Gastrocnemius medialis (tissue), 4 donors: ENCODE data around the gene NAGA. TPM values are rescaled to one million over a fixed set of nuclear protein-coding genes. Genes with fewer than 3 reads are reported as not detected.
"Not testable (repeated sequence)": the region's sequence is repeated elsewhere in the genome, so short reads cannot be mapped to it uniquely, and the experiment has no call there.

ENCODE experiments used
- ATAC-seq, 2 donors: fragments of 150-250 bp; one replicate each; pipeline ENCODE4 v1.9.1; 2016
- DNase-seq, 2 donors: peaks; one replicate each; pipeline ENCODE4 v3.0.0-alpha.2; 2019
- H3K27ac ChIP-seq, 4 donors: fragments of 200-600 bp; sonication (generic); 1 replicate in 1 of 4; 2 replicates in 3 of 4; pipeline ENCODE4 v1.5.1; 2016 to 2018; ENCODE audit warnings: mild to moderate bottlenecking in 2 of 4, moderate library complexity in 1 of 4
- H3K27me3 ChIP-seq, 3 donors: fragments of 200-600 bp; sonication (generic) in 2 of 3; 1 replicate in 1 of 3; 2 replicates in 2 of 3; pipeline versions ENCODE4 v1.5.1 to v1.6.0; 2016 to 2019; ENCODE audit warnings: mild to moderate bottlenecking in 1 of 3, moderate library complexity in 1 of 3
- H3K36me3 ChIP-seq, 2 donors: fragments of 200-600 bp; sonication (generic) in 1 of 2; one replicate each; pipeline ENCODE4 v1.5.1; 2017 to 2018
- H3K4me1 ChIP-seq, 2 donors: fragments of 200-600 bp; sonication (generic) in 1 of 2; one replicate each; pipeline ENCODE4 v1.5.1; 2016 to 2017; ENCODE audit warnings: mild to moderate bottlenecking in 2 of 2
- H3K4me3 ChIP-seq, 4 donors: fragments of 200-600 bp; sonication (generic) in 3 of 4; 1 replicate in 1 of 4; 2 replicates in 3 of 4; pipeline ENCODE4 v1.5.1; 2016 to 2019; ENCODE audit warnings: mild to moderate bottlenecking in 2 of 4
- H3K9me3 ChIP-seq, 3 donors: fragments of 200-600 bp; sonication (generic) in 2 of 3; 1 replicate in 1 of 3; 2 replicates in 2 of 3; pipeline ENCODE4 v1.5.1; 2016 to 2019
- POLR2A ChIP-seq, 2 donors: fragments of 450-650 bp; IDR thresholded peaks; one replicate each; pipeline ENCODE4 v1.6.1; 2017; ENCODE audit warnings: antibody characterized with exemption in 2 of 2, mild to moderate bottlenecking in 2 of 2, moderate library complexity in 2 of 2
- in situ Hi-C, 4 donors: fragments of 200-750 bp; cut with MboI; loops; one replicate each; pipeline versions ENCODE4 v1.15.0 to v1.8.0; 2017; ENCODE audit warnings: low sequenced_read_pairs in 4 of 4
- intact Hi-C: fragments of 100-400 bp; cut with DNase I; formaldehyde crosslinking; loops from one replicate; pipeline ENCODE4 v1.15.1; 2023; ENCODE audit warnings: low total_unique reads
- total RNA-seq, 4 donors: library from RNA; depleted of rRNA; stranded (reverse); fragments of >200 nt; gene quantifications; one replicate each; pipeline versions ENCODE4 v1.1.0 to v1.2.3, GENCODE V29; 2016
- TF ChIP-seq, protein P1 (sequence below), 5 experiments: fragments of 450-650 bp in 3 of 5; fragments of 200-600 bp in 2 of 5; sonication (generic) in 2 of 5; IDR thresholded peaks in 4 of 5; conservative IDR thresholded peaks in 1 of 5; 1 replicate in 4 of 5; 2 replicates in 1 of 5; pipeline ENCODE4 v1.5.1; 2016 to 2019; ENCODE audit warnings: antibody characterized with exemption in 5 of 5, mild to moderate bottlenecking in 3 of 5, moderate library complexity in 3 of 5

Gene NAGA
- total RNA-seq, 4 donors from 2014 or later, result 8.7 to 14.1 (median 11.9) TPM

DNA sequence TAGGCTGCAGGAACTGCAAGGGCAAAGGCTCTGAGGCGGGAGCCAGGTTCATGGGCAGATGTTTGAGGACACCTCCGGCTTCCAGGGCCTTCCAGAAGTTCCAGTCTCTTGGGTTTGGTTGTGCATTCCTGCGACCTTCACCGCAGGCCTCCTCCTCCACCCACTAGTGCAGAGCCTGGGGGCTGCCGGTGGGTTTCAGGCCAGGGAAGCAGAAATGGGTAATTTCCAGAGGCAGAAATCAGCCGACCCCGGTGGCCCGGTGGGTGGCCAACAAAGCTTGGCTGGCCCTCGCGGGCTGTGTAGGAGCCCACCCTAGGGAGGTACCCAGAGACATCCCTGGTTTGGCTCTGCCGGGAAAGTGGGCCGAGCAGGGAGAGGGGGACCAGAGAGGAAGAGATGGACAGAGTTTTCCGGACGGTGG is 3.0 kb upstream of the NAGA start:
- DNase-seq, result no peak
- intact Hi-C loops (loop anchor here (5.0 to 10.0 kb wide), 2 partner anchors 294 to 979 kb away; partner anchors contain the start of gene EP300), in situ Hi-C loops (no loop called here)
- H3K27ac ChIP-seq, result peak overlapping the region; percentile 68 to 84 (median 80)
- H3K36me3 ChIP-seq, result no peaks in the 10 kb centered on the region
- peaks cover 16 to 35% of the 10 kb centered on the region in 2 donors for H3K4me1 ChIP-seq
- ATAC-seq, result no peak
- TF ChIP-seq, protein P1, sequence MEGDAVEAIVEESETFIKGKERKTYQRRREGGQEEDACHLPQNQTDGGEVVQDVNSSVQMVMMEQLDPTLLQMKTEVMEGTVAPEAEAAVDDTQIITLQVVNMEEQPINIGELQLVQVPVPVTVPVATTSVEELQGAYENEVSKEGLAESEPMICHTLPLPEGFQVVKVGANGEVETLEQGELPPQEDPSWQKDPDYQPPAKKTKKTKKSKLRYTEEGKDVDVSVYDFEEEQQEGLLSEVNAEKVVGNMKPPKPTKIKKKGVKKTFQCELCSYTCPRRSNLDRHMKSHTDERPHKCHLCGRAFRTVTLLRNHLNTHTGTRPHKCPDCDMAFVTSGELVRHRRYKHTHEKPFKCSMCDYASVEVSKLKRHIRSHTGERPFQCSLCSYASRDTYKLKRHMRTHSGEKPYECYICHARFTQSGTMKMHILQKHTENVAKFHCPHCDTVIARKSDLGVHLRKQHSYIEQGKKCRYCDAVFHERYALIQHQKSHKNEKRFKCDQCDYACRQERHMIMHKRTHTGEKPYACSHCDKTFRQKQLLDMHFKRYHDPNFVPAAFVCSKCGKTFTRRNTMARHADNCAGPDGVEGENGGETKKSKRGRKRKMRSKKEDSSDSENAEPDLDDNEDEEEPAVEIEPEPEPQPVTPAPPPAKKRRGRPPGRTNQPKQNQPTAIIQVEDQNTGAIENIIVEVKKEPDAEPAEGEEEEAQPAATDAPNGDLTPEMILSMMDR (IDR thresholded peaks at IDR 0.05 in 4 of 5, conservative IDR thresholded peaks at IDR 0.05 in 1 of 5), result no peak
- TF ChIP-seq POLR2A (IDR thresholded peaks at IDR 0.05), result no peak
- H3K27me3 ChIP-seq, result no peaks in the 10 kb centered on the region
- H3K4me3 ChIP-seq, result peak overlapping the region; percentile 57 to 75 (median 70)
- no peaks in the 10 kb centered on the region for H3K9me3 ChIP-seq

DNA sequence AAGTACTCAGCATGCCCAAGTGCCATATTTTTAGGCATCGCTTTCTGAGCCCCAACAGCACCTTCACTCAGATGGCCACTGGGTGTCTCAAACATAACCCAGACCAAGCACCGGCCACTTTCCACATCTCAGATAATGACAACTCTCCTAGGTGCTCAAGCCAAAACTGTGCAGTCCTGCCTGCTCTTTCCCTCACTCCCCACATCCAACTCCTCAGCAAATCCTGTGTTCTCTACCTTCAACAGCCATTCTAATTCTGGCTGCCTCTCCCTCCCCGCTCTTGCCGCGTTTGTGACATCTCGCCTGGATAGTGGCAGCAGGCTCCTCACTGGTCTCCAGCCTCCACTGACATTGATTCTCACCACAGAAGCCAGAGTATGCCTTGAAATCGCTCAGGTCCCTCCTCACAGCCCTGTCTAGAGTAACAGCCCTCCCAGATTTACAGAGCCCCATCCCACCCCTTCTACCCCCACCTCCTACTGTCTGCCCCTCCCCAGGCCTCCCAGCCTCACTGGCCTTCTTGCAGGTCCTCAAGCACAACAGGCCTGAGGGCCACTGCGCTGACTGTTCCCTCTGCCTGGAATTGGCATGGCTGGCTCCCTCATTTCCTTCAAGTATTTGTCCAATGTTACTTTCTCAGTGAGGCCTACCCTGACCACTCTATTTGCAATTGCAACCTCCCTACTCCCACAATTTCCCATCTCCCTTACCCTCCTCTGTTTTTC is 2.2 kb upstream of the NAGA start:
- Histone ChIP-seq H3K27ac (no peak overlapping the region), H3K27me3 (no peaks in the 10 kb centered on the region), H3K36me3 (peaks cover 0 to 2% of the 10 kb centered on the region in 2 donors), H3K4me3 (no peak overlapping the region), H3K4me1 (peaks cover 11 to 26% of the 10 kb centered on the region in 2 donors), H3K9me3 (no peaks in the 10 kb centered on the region)
- TF ChIP-seq POLR2A (IDR thresholded peaks at IDR 0.05), result no peak
- TF ChIP-seq, protein P1 (IDR thresholded peaks at IDR 0.05 in 4 of 5, conservative IDR thresholded peaks at IDR 0.05 in 1 of 5), result no peak
- in situ Hi-C loops (no loop called here), intact Hi-C loops (loop anchor here (5.0 to 10.0 kb wide), 2 partner anchors 295 to 978 kb away; partner anchors contain the start of gene EP300)
- DNase-seq (no peak), ATAC-seq (no peak)

DNA sequence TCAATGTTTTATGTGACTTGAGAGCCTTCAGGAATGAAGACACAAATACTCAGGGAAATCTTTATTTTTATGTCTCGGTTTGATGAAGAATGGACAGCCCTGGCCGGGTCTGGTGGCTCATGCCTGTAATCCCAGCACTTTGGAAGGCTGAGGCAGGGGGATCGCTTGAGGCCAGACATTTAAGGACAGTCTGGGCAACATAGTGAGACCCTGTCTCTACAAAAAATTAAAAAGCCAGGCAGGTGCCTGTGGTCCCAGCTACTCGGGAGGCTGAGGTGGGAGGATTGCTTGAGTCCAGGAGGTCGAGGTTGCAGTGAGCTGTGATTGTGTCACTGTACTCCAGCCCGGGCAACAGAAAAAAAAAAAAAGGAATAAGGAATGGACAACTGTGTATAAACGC is 896 bp upstream of the NAGA start:
- intact Hi-C loops, result loop anchor here (2.0 to 10.0 kb wide), 3 partner anchors 125 to 977 kb away; partner anchors contain the start of genes CENPM and EP300

DNA sequence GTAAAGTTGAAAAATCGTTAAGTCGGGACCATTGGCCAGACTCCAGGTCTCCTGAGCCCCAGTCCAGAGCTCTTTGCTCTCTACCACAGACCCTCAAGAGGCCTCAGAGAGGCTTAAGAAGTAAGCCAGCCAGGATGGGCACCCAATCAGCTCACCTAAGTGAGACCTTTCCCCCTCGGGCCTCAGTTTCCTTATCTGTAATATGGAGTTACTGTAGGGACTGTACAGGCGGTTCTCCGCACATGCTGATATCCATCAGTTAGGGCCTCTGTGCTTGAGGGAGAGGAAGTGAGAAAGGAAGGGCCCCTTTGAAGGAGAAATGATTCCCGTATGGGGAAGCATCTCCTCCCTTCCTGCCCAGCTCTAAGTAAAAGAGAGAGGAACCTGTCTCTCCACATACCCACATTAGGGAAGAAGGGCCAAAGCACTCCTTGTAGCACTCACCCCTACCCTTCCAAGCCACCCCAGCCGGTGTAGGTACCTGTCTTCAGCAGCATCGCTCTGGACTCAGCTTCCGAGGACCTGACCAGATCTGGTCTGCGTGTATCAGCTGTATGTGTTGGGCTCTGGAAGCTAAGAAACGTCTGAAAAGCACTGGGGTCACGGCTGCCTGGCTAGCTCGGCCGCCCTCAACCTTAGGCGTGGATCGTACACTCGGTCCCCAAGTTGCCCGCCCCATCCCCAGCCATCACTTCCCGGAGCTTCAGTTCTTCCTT is 653 bp downstream of the NAGA start:
- peak overlapping the region; percentile 86 to 91 (median 88) for H3K27ac ChIP-seq
- peak overlapping the region; percentile 64 to 81 (median 72) for H3K4me3 ChIP-seq
- DNase-seq (no peak), ATAC-seq (peak; percentile 2 to 5)
- TF ChIP-seq POLR2A (IDR thresholded peaks at IDR 0.05), result no peak
- TF ChIP-seq, protein P1 (IDR thresholded peaks at IDR 0.05 in 4 of 5, conservative IDR thresholded peaks at IDR 0.05 in 1 of 5), result no peak
- peaks cover 11 to 26% of the 10 kb centered on the region in 2 donors for H3K4me1 ChIP-seq
- in situ Hi-C loops (no loop called here), intact Hi-C loops (loop anchor here (2.0 to 10.0 kb wide), 3 partner anchors 123 to 975 kb away; partner anchors contain the start of genes CENPM and EP300)
- H3K9me3 ChIP-seq, result no peaks in the 10 kb centered on the region
- peaks cover 0 to 29% of the 10 kb centered on the region in 2 donors for H3K36me3 ChIP-seq
- no peaks in the 10 kb centered on the region for H3K27me3 ChIP-seq

More for the DNA sequence above, 896 bp upstream of the NAGA start:
- H3K9me3 ChIP-seq, ATAC-seq, in situ Hi-C loops, H3K27me3 ChIP-seq, DNase-seq: not testable (repeated sequence)
- peaks cover 0 to 13% of the 10 kb centered on the region in 2 donors for H3K36me3 ChIP-seq
- peak overlapping the region in 3 of 4 donors; percentile 86 to 91 (median 89) for H3K27ac ChIP-seq
- H3K4me3 ChIP-seq, result peak overlapping the region; percentile 64 to 81 (median 72)
- H3K4me1 ChIP-seq, result peaks cover 11 to 26% of the 10 kb centered on the region in 2 donors

DNA sequence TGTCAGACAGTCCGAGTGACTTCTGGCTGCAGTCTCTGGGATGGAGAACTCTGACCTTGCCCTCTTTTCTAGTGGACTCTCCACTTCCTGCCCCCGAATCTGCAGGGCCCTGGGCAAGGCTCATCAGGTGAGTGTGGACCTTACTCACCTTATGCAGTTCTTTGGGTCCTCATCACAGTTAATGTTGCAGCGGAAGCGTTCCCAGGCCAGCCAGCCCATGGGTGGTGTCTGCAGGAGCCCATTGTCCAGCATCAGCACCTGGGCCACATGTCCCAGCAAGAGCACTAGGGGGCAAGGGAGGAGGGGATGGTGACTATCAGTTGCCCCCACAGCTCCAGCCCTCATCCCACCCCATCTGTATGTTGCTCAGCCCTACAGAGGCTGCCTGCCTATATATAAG is 2.3 kb downstream of the NAGA start:
- Histone ChIP-seq H3K9me3 (no peaks in the 10 kb centered on the region), H3K4me1 (peaks cover 11 to 14% of the 10 kb centered on the region in 2 donors), H3K36me3 (peaks cover 0 to 32% of the 10 kb centered on the region in 2 donors), H3K27ac (no peak overlapping the region), H3K4me3 (no peak overlapping the region), H3K27me3 (no peaks in the 10 kb centered on the region)
- ATAC-seq (no peak), DNase-seq (no peak)
- intact Hi-C loops (no loop called here), in situ Hi-C loops (no loop called here)
- TF ChIP-seq POLR2A (IDR thresholded peaks at IDR 0.05), result no peak
- TF ChIP-seq, protein P1 (IDR thresholded peaks at IDR 0.05 in 4 of 5, conservative IDR thresholded peaks at IDR 0.05 in 1 of 5), result no peak
